Astrocyte (in vitro differentiated cells and primary cell): ENCODE data around the gene DNAAF5. TPM values are rescaled to one million over a fixed set of nuclear protein-coding genes. Genes with fewer than 3 reads are reported as not detected.

Experiments
- DNase-seq: peaks from one replicate; pipeline ENCODE4 v3.0.0-alpha.2; 2010; ENCODE audit warnings: low read depth
- FAIRE-seq: peaks from 2 replicates; lab custom pipeline; 2011; peaks lifted over from hg19 to GRCh38; lab: Jason Lieb, UNC
- H2AFZ ChIP-seq: 2 replicates; pipeline ENCODE4 v1.6.0; 2012; ENCODE audit warnings: low read depth, low read length, inconsistent platforms
- H3K27ac ChIP-seq: 2 replicates; pipeline ENCODE4 v1.5.1; 2011; ENCODE audit warnings: low read depth, low read length, inconsistent platforms
- H3K27me3 ChIP-seq: 2 replicates; pipeline ENCODE4 v1.6.0; 2011; ENCODE audit warnings: low read length, inconsistent platforms; ENCODE audit not compliant: insufficient read depth
- H3K36me3 ChIP-seq: 2 replicates; pipeline ENCODE4 v1.5.1; 2011; ENCODE audit warnings: low read length, inconsistent platforms; ENCODE audit not compliant: insufficient read depth
- H3K4me1 ChIP-seq: 2 replicates; pipeline ENCODE4 v1.5.1; 2011; ENCODE audit warnings: low read length, inconsistent platforms; ENCODE audit not compliant: insufficient read depth
- H3K4me2 ChIP-seq: 2 replicates; pipeline ENCODE4 v1.6.0; 2012; ENCODE audit warnings: low read length, inconsistent platforms
- H3K4me3 ChIP-seq: 2 replicates; pipeline ENCODE4 v1.5.1; 2011; ENCODE audit warnings: low read depth, mild to moderate bottlenecking, low read length, inconsistent platforms; ENCODE audit not compliant: insufficient read depth
- H3K79me2 ChIP-seq: 2 replicates; pipeline ENCODE4 v1.6.0; 2012; ENCODE audit warnings: mild to moderate bottlenecking, low read length, inconsistent platforms; ENCODE audit not compliant: insufficient read depth
- H3K9ac ChIP-seq: 2 replicates; pipeline ENCODE4 v1.6.0; 2012; ENCODE audit warnings: mild to moderate bottlenecking, low read length, inconsistent platforms
- H3K9me3 ChIP-seq: 2 replicates; pipeline ENCODE4 v1.5.1; 2012; ENCODE audit warnings: low read depth, mild to moderate bottlenecking, low read length, inconsistent platforms; ENCODE audit not compliant: insufficient read depth
- H4K20me1 ChIP-seq: 2 replicates; pipeline ENCODE4 v1.6.0; 2012; ENCODE audit warnings: low read length, inconsistent platforms; ENCODE audit not compliant: insufficient read depth
- H3K27ac Mint-ChIP-seq: one replicate; pipeline ENCODE4 v1.8.0; 2021; ENCODE audit warnings: mild to moderate bottlenecking, mixed read lengths; ENCODE audit not compliant: unreplicated experiment
- H3K27me3 Mint-ChIP-seq: one replicate; pipeline ENCODE4 v1.8.0; 2021; ENCODE audit warnings: low read depth, mixed read lengths; ENCODE audit not compliant: unreplicated experiment
- H3K36me3 Mint-ChIP-seq: one replicate; pipeline ENCODE4 v1.8.0; 2021; ENCODE audit warnings: low read depth, mixed read lengths; ENCODE audit not compliant: unreplicated experiment
- H3K4me1 Mint-ChIP-seq: one replicate; pipeline ENCODE4 v1.8.0; 2021; ENCODE audit warnings: low read depth, mixed read lengths; ENCODE audit not compliant: unreplicated experiment
- H3K4me3 Mint-ChIP-seq: one replicate; pipeline ENCODE4 v1.8.0; 2021; ENCODE audit warnings: mild to moderate bottlenecking, moderate library complexity, mixed read lengths; ENCODE audit not compliant: unreplicated experiment
- H3K9me3 Mint-ChIP-seq: one replicate; pipeline ENCODE4 v1.8.0; 2021; ENCODE audit warnings: mild to moderate bottlenecking, mixed read lengths; ENCODE audit not compliant: unreplicated experiment
- CTCF ChIP-seq: IDR thresholded peaks from 2 replicates; pipeline ENCODE4 v1.5.1; 2011; ENCODE audit warnings: low read depth, mild to moderate bottlenecking, inconsistent platforms, low read length, moderate library complexity; ENCODE audit not compliant: insufficient read depth
- EZH2 ChIP-seq: IDR thresholded peaks from 2 replicates; pipeline ENCODE4 v1.6.1; 2012; ENCODE audit warnings: mild to moderate bottlenecking, low read length, inconsistent platforms; ENCODE audit not compliant: insufficient read depth
- total RNA-seq: library from RNA; stranded (reverse); gene quantifications from 2 replicates; pipeline ENCODE4 v1.2.1, GENCODE V29; 2021

The DNAAF5 gene
- total RNA-seq, 1 donor from 2014 or later, result 24.5 TPM

DNA sequence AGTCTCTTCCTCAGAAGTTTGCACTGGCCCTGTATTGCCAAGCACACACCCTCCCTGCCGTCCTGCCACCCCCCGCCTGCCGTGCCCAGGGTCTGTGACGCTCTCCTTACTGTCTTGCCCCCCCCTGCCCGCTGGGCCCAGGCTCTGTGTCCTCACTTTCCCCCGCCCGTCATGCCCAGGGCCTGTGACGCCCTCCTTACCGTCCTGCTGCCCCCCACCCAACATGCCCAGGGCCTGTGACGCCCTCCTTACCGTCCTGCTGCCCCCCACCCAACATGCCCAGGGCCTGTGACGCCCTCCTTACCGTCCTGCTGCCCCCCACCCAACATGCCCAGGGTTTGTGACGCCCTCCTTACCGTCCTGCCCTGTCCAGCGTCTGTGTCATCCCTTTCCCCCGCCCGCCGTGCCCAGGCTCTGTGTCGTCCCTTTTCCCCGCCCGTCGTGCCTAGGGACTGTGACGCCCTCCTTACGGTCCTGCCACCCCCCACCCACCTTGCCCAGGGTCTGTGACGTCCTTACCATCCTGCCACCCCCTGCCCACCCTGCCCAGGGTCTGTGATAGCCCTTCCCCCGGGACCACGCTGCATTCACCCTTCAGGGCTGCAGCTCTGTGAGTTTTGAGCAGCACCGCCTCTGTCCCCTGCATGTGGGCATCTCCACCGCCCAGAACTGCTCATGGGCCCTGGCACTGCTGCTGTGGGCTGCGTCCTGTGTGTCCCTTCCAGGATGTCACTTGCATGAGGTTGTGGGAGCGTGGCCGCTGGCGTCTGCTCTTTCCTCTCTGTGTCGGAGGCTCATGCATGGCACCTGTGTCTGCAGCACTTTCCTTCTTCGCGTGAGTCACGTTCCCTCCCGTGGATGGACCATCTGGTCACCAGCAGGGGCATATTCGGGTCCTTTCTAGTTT, 19.9 kb downstream of the DNAAF5 start:
- H4K20me1 ChIP-seq, result peaks cover 31% of the 10 kb centered on the region
- H3K4me3 Mint-ChIP-seq, result no peak overlapping the region
- H3K79me2 ChIP-seq, result peaks cover 28% of the 10 kb centered on the region
- peaks cover 2% of the 10 kb centered on the region for H3K4me1 ChIP-seq
- H3K9me3 Mint-ChIP-seq, result no peaks in the 10 kb centered on the region
- FAIRE-seq (no peak), DNase-seq (no peak)
- no peaks in the 10 kb centered on the region for H3K27me3 ChIP-seq
- no peaks in the 10 kb centered on the region for H3K27me3 Mint-ChIP-seq
- no peak overlapping the region for H3K27ac Mint-ChIP-seq
- H3K4me1 Mint-ChIP-seq, result no peaks in the 10 kb centered on the region
- no peaks in the 10 kb centered on the region for H3K9me3 ChIP-seq
- H3K4me2 ChIP-seq, result no peak overlapping the region
- H3K36me3 Mint-ChIP-seq, result peaks cover 18% of the 10 kb centered on the region
- H2AFZ ChIP-seq, result no peak overlapping the region
- H3K27ac ChIP-seq, result no peak overlapping the region
- no peak overlapping the region for H3K9ac ChIP-seq
- peaks cover 5% of the 10 kb centered on the region for H3K36me3 ChIP-seq
- TF ChIP-seq EZH2, result no peak
- TF ChIP-seq CTCF, result no peak
- H3K4me3 ChIP-seq, result no peak overlapping the region

- Histone ChIP-seq H3K9me3 (no peaks in the 10 kb centered on the region), H3K36me3 (peaks cover 5% of the 10 kb centered on the region), H4K20me1 (peaks cover 31% of the 10 kb centered on the region), H3K79me2 (peaks cover 28% of the 10 kb centered on the region), H3K4me3 (no peak overlapping the region), H3K27me3 (no peaks in the 10 kb centered on the region), H3K27ac (no peak overlapping the region), H3K4me1 (peaks cover 2% of the 10 kb centered on the region), H3K9ac (no peak overlapping the region), H3K4me2 (no peak overlapping the region), H2AFZ (no peak overlapping the region)
- TF ChIP-seq EZH2 (no peak), CTCF (no peak)
- Mint-ChIP-seq H3K4me3 (no peak overlapping the region), H3K27ac (no peak overlapping the region), H3K27me3 (no peaks in the 10 kb centered on the region), H3K9me3 (no peaks in the 10 kb centered on the region), H3K36me3 (peaks cover 14% of the 10 kb centered on the region), H3K4me1 (no peaks in the 10 kb centered on the region)
- DNase-seq (no peak), FAIRE-seq (no peak)
Observed at GRCh38 chr7:747186-747585, 20.7 kb downstream of the DNAAF5 start.

DNA sequence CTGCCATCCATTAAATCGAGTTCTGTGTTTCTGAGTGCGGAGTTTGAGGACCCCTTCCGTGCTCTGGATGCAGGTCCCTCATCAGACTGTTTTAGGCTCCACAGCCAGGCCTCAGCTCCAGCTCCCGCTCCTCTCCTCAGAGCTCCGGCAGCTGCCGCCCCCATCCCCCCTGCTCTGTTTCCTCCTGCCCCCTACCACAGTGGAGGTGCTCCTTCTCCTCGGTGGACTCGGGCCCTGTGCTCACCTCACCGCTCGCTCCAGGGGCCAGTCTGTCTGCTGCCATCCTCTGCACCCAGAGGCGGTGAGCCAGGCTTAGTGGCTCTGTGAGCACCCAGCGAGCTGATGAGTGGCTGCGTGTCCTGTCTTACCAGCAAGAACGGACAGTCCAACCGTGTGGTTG, 21.9 kb downstream of the DNAAF5 start:
- no peak overlapping the region for H3K27ac ChIP-seq
- Mint-ChIP-seq H3K4me3 (no peak overlapping the region), H3K27me3 (no peaks in the 10 kb centered on the region)

More for the DNA sequence above, 21.9 kb downstream of the DNAAF5 start:
- Mint-ChIP-seq H3K4me1 (no peaks in the 10 kb centered on the region), H3K27ac (no peak overlapping the region), H3K9me3 (no peaks in the 10 kb centered on the region), H3K36me3 (peaks cover 21% of the 10 kb centered on the region)
- H3K79me2 ChIP-seq, result peaks cover 28% of the 10 kb centered on the region
- FAIRE-seq (no peak), DNase-seq (no peak)
- H3K4me3 ChIP-seq, result no peak overlapping the region
- no peak overlapping the region for H3K9ac ChIP-seq
- H3K36me3 ChIP-seq, result peaks cover 5% of the 10 kb centered on the region
- H3K27me3 ChIP-seq, result no peaks in the 10 kb centered on the region
- H2AFZ ChIP-seq, result no peak overlapping the region
- peaks cover 31% of the 10 kb centered on the region for H4K20me1 ChIP-seq
- no peaks in the 10 kb centered on the region for H3K9me3 ChIP-seq
- no peaks in the 10 kb centered on the region for H3K4me1 ChIP-seq
- TF ChIP-seq EZH2, result no peak
- no peak for TF ChIP-seq CTCF
- H3K4me2 ChIP-seq, result no peak overlapping the region
